Measurements from ENCODE around the gene LAPTM5. TPM values are rescaled to one million over a fixed set of nuclear protein-coding genes. Genes with fewer than 3 reads are reported as not detected.
A peak's percentile ranks its signal among the peaks of the same experiment; 100 is the strongest.

Gene LAPTM5
- total RNA-seq, 6 donors from 2014 or later: 148 to 624 (median 225) TPM

GRCh38 chr1:30740251-30741238 lies 17.0 kb downstream of the LAPTM5 start:
- WGBS, 2 donors: 70 to 78% methylated on average over 10 to 14 of the region's 15 CpGs
- H3K4me3 ChIP-seq: no peak overlapping the region
- peaks cover 8 to 36% (median 22%) of the 10 kb centered on the region in 4 donors for H3K4me1 ChIP-seq
- no peak for DNase-seq
- H3K27me3 ChIP-seq: no peaks in the 10 kb centered on the region
- H3K27ac ChIP-seq: peak overlapping the region in 1 of 4 donors; percentile 45
- no peaks in the 10 kb centered on the region for H3K9me3 ChIP-seq
- peaks cover 4 to 62% (median 41%) of the 10 kb centered on the region in 4 donors for H3K36me3 ChIP-seq
- TF ChIP-seq POLR2A (IDR thresholded peaks at IDR 0.05): no peak
- TF ChIP-seq EP300 (IDR thresholded peaks at IDR 0.05): no peak
- TF ChIP-seq CTCF (IDR thresholded peaks at IDR 0.05): no peak
- no peak for TF ChIP-seq POLR2AphosphoS5 (IDR thresholded peaks at IDR 0.05)
- ATAC-seq (ENCODE audit: low FRiP score in 2 of 2): no peak

DNA sequence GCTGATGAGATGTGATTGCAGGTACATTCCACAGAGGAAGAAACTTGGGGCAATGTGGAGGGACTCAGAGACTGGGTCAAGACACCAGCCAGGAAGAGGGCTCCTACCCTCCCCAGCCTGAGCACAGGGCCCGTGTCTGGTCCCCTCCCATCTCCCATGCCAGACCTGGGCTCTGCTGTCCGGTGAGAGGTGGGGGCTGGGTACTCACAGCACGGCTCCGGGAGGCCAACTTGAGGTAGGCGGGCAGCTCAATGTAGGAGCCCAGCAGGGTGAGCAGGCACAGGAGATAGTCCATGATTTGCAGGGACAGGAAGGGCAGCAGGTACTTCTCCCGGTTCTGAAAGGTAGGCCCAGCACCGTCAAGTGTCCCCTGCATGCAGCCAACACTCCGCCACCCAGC lies 18.0 kb downstream of the LAPTM5 start:
- WGBS, 2 donors: 88 to 90% methylated on average over 8 of the region's 8 CpGs
- Histone ChIP-seq H3K27ac (no peak overlapping the region), H3K27me3 (no peaks in the 10 kb centered on the region), H3K36me3 (peaks cover 4 to 72% (median 46%) of the 10 kb centered on the region in 4 donors), H3K4me3 (no peak overlapping the region), H3K4me1 (peaks cover 8 to 29% (median 13%) of the 10 kb centered on the region in 4 donors), H3K9me3 (no peaks in the 10 kb centered on the region)
- DNase-seq (peak in 1 of 2 donors; percentile 29), ATAC-seq (ENCODE audit: low FRiP score in 2 of 2) (no peak)
- no peak for TF ChIP-seq CTCF (IDR thresholded peaks at IDR 0.05)
- TF ChIP-seq EP300 (IDR thresholded peaks at IDR 0.05): no peak
- TF ChIP-seq POLR2AphosphoS5 (IDR thresholded peaks at IDR 0.05): no peak
- TF ChIP-seq POLR2A (IDR thresholded peaks at IDR 0.05): no peak

- TF ChIP-seq POLR2A (IDR thresholded peaks at IDR 0.05): no peak
- TF ChIP-seq CTCF (IDR thresholded peaks at IDR 0.05): no peak
- no peak for TF ChIP-seq EP300 (IDR thresholded peaks at IDR 0.05)
- no peak for TF ChIP-seq POLR2AphosphoS5 (IDR thresholded peaks at IDR 0.05)
- Histone ChIP-seq H3K4me1 (peaks cover 8 to 22% (median 11%) of the 10 kb centered on the region in 4 donors), H3K9me3 (no peaks in the 10 kb centered on the region), H3K36me3 (peaks cover 4 to 78% (median 49%) of the 10 kb centered on the region in 4 donors), H3K4me3 (no peak overlapping the region), H3K27ac (no peak overlapping the region), H3K27me3 (no peaks in the 10 kb centered on the region)
- DNase-seq (no peak), ATAC-seq (ENCODE audit: low FRiP score in 2 of 2) (no peak)
- 89 to 95% methylated on average over 10 of the region's 10 CpGs for WGBS, 2 donors
Observed at GRCh38 chr1:30738715-30739559, 18.6 kb downstream of the LAPTM5 start.

GRCh38 chr1:30738040-30738714 lies 19.4 kb downstream of the LAPTM5 start:
- no peak overlapping the region for H3K4me3 ChIP-seq
- no peaks in the 10 kb centered on the region for H3K27me3 ChIP-seq
- no peak for TF ChIP-seq POLR2A (IDR thresholded peaks at IDR 0.05)
- no peak for TF ChIP-seq CTCF (IDR thresholded peaks at IDR 0.05)
- no peak for TF ChIP-seq EP300 (IDR thresholded peaks at IDR 0.05)
- no peak for TF ChIP-seq POLR2AphosphoS5 (IDR thresholded peaks at IDR 0.05)
- no peak for ATAC-seq (ENCODE audit: low FRiP score in 2 of 2)
- H3K9me3 ChIP-seq: no peaks in the 10 kb centered on the region
- no peak overlapping the region for H3K27ac ChIP-seq
- 57 to 62% methylated on average over 4 to 5 of the region's 5 CpGs for WGBS, 2 donors
- peaks cover 4 to 85% (median 56%) of the 10 kb centered on the region in 4 donors for H3K36me3 ChIP-seq
- peaks cover 5 to 16% (median 10%) of the 10 kb centered on the region in 4 donors for H3K4me1 ChIP-seq
- no peak for DNase-seq

Measured in upper lobe of left lung (tissue), 6 donors.